Muscle of leg (tissue), 11 donors: Measurements from ENCODE around the gene ADCY2. TPM values are rescaled to one million over a fixed set of nuclear protein-coding genes. Genes with fewer than 3 reads are reported as not detected.

Source experiments
- DNase-seq: peaks from one replicate; pipeline ENCODE4 v3.0.0; 2013
- H3K27ac ChIP-seq: one replicate; pipeline ENCODE4 v1.5.1; 2013; ENCODE audit warnings: mild to moderate bottlenecking, low read length, control low read depth
- H3K27me3 ChIP-seq: one replicate; pipeline ENCODE4 v1.6.1; 2013; ENCODE audit warnings: low read length; ENCODE audit not compliant: control insufficient read depth, insufficient read depth
- H3K36me3 ChIP-seq: one replicate; pipeline ENCODE4 v1.6.1; 2013; ENCODE audit warnings: low read length; ENCODE audit not compliant: control insufficient read depth, insufficient read depth
- H3K4me1 ChIP-seq: one replicate; pipeline ENCODE4 v1.6.1; 2013; ENCODE audit warnings: low read length; ENCODE audit not compliant: control insufficient read depth, insufficient read depth
- H3K4me3 ChIP-seq: one replicate; pipeline ENCODE4 v1.5.1; 2013; ENCODE audit warnings: low read length, control low read depth
- H3K9me3 ChIP-seq: replicated peaks from 2 replicates; pipeline ENCODE4 v1.6.1; 2013; ENCODE audit warnings: low read depth, low read length; ENCODE audit not compliant: control insufficient read depth
- WGBS: methylation state at CpG from one replicate; pipeline ENCODE4 v1.1.5; 2013; ENCODE audit warnings: missing lambda C conversion rate; ENCODE audit not compliant: insufficient coverage; 5-methylcytosine and 5-hydroxymethylcytosine counted together
- polyA plus RNA-seq, 8 donors: library from polyadenylated mRNA; unstranded; fragments of 120-200 nt; gene quantifications; one replicate each; pipeline versions ENCODE4 v1.2.1 to v1.2.3, GENCODE V29; 2013; ENCODE audit warnings: inconsistent platforms in 1 of 8, low replicate concordance in 1 of 8; ENCODE audit not compliant: insufficient read length in 8 of 8, insufficient read depth in 1 of 8
- total RNA-seq: library from RNA; stranded (reverse); fragments of 120-200 nt; gene quantifications from one replicate; pipeline ENCODE4 v1.2.4, GENCODE V29; 2013

ADCY2 gene
- total and polyA plus RNA-seq, 9 donors, result 17.5 to 45.9 (median 30.0) TPM

DNA sequence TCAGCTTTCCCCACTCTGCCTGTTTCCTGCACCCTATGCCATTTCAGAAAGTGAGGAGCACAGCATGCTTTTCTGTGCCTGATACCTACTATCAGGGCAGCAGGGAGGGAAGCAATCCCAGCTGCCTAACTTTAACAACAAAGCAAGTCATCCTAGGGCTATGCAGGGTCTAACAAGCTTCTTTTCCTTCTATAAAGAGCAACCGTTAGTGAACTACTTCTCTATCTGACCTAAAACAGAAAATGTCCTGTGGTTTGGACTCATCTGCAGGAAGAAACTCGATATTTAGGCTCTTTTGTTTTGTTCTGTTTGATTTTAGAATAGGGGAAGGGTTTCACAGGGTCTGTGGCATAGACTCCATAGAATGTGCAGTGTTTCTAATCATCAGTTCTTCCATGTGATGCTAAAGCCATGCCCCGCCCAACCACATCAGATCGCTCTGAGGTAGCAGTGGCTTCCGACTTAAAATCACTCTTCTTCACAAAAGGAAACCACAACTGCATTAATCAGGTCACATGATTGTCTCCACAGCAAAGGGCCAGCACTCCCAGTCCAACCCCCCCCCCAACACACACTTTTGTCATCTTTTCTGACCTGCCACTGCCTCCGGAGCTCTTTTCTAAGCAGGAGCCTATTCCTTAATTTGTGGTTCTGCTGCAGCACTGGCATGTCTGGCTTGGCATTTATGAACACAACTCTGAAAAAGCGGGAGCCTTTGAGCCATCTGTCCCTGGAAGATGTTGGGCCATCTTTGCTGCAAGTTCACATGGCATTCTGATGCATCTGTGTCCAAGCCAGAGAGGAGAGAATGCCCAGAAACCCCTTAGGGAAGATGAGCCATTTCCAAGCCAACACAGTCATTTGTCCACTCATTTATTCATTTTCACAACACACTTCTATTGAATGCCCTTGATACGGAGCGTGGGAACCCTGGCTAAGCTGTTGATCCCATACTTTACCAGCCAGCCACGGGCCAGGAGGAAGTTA lies 383.4 kb downstream of the ADCY2 start:
- Histone ChIP-seq H3K27ac (no peak overlapping the region), H3K4me1 (no peaks in the 10 kb centered on the region), H3K4me3 (no peak overlapping the region), H3K27me3 (no peaks in the 10 kb centered on the region), H3K36me3 (no peaks in the 10 kb centered on the region), H3K9me3 (no peaks in the 10 kb centered on the region)
- 69% methylated on average over 6 of the region's 10 CpGs for WGBS
- no peak for DNase-seq

DNA sequence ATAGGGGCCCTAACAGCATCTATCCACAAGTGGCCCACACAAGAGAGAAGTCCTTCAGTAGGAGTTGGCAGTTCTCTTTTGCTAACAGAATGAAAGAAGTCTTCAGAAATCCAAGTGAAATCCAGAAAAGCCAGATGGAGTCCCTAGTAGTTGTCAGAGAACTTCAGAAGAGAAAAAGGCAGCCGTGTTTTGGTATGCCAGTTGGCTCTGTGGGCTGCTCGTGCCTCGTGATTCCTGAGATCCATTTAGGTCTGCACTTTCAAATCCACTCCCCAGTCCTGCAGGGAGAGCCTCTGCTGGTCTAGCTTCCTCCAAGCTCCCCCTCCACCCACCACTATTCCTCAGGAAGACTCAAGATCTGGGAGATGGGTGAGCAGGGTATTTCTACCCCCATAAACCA lies 386.0 kb downstream of the ADCY2 start:
- no peak overlapping the region for H3K4me3 ChIP-seq
- H3K36me3 ChIP-seq, result no peaks in the 10 kb centered on the region
- no CpG with 5 or more reads among the region's 3 CpGs for WGBS
- no peaks in the 10 kb centered on the region for H3K27me3 ChIP-seq
- H3K27ac ChIP-seq, result no peak overlapping the region
- no peak for DNase-seq
- H3K4me1 ChIP-seq, result no peaks in the 10 kb centered on the region
- no peaks in the 10 kb centered on the region for H3K9me3 ChIP-seq

DNA sequence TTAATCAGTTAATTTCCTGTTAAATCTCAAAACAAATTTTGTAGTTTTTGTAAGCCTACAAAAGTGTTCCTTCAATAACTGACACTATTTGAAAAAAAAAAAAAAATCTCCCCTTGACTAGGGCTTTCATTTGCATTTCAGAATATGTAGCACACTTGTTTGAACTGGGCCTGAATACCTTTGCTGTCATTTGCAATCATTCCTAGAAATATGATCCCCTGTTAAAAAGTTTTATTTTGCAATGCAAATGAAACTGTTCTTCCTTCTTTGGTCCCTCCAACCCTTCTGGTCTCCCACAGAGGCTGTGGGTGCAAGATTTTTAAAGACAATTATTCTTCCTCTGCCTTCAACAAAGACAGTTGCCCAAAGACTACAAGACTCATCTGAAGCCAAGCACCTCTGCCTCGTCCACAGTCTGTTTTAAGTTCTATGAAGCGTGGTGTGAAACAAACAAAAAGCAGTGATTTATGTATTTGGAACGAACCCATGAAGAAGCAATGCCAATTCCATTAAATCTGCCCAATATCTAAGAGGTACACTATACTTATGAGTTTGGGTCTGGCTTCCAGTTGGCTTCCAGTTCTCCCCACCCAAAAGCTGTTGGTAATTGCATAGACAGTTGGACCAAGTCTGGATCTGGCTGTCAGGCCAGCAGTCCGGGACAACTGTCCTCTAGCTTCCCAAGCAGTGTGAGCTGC lies 388.9 kb downstream of the ADCY2 start:
- 93% methylated on average over 1 of the region's 4 CpGs for WGBS
- Histone ChIP-seq H3K4me3 (no peak overlapping the region), H3K9me3 (no peaks in the 10 kb centered on the region), H3K27ac (no peak overlapping the region), H3K4me1 (no peaks in the 10 kb centered on the region), H3K36me3 (no peaks in the 10 kb centered on the region), H3K27me3 (no peaks in the 10 kb centered on the region)
- DNase-seq, result no peak

DNA sequence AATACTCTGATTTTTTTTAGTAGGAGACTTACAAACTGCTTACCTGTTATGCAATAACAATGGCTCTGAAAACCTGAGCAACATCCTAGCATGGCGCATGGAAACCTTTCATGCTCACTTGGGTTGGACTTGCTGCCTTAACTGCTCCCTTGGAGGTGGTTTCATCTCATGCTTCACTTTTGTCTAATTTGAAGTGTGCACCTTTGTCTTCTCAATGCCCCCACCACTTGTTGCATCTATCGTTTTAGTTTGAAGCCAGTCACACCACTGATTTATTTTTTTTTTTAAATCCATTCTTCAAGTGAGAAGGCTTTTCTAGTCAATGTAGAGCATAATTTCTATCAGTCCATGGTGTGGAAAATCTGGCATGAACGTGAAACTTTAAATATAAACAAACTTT lies 391.8 kb downstream of the ADCY2 start:
- Histone ChIP-seq H3K4me1 (no peaks in the 10 kb centered on the region), H3K36me3 (no peaks in the 10 kb centered on the region), H3K4me3 (no peak overlapping the region), H3K27me3 (no peaks in the 10 kb centered on the region), H3K9me3 (no peaks in the 10 kb centered on the region), H3K27ac (no peak overlapping the region)
- no peak for DNase-seq
- WGBS, result 80% methylated on average over 1 of the region's 3 CpGs

DNA sequence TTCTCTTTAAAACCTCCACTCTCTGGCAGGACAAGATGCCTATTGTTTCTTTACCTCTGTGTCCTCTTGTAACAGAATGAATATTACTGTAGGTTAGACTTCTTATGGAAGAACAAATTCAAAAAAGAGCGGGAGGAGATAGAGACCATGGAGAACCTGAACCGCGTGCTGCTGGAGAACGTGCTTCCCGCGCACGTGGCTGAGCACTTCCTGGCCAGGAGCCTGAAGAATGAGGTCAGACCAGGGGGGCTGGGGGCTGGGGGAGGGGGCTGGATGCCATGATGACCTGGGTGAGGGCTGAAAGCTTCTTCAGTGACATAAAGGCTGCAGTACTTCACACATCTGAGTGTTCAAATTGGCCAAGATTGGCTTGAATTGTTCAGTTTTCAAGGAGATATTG lies 393.6 kb downstream of the ADCY2 start:
- Histone ChIP-seq H3K9me3 (no peaks in the 10 kb centered on the region), H3K4me3 (no peak overlapping the region), H3K4me1 (no peaks in the 10 kb centered on the region), H3K27me3 (no peaks in the 10 kb centered on the region), H3K36me3 (no peaks in the 10 kb centered on the region), H3K27ac (no peak overlapping the region)
- DNase-seq, result no peak
- 89% methylated on average over 3 of the region's 7 CpGs for WGBS

DNA sequence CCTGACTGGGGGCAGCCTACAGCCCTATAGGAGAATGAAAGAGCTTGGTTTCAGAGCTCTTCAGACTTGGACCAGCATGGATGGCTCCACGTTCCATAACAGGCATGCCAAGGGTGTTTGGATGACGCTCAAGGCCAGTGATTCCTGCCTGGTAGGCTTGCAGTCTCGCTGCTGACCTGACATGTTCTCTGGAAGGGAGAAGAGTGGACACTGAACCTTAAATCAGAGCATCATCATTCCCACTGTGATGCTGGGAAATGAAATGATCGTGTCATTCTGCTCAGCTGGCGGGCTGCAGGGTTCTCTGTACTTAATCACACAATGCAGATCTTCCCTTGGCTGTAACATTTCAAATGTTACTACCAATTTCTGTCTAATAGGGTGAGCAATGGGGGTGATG lies 398.0 kb downstream of the ADCY2 start:
- Histone ChIP-seq H3K4me1 (no peaks in the 10 kb centered on the region), H3K27ac (no peak overlapping the region), H3K4me3 (no peak overlapping the region), H3K36me3 (no peaks in the 10 kb centered on the region), H3K27me3 (no peaks in the 10 kb centered on the region), H3K9me3 (no peaks in the 10 kb centered on the region)
- DNase-seq, result no peak
- WGBS, result 43% methylated on average over 1 of the region's 5 CpGs

DNA sequence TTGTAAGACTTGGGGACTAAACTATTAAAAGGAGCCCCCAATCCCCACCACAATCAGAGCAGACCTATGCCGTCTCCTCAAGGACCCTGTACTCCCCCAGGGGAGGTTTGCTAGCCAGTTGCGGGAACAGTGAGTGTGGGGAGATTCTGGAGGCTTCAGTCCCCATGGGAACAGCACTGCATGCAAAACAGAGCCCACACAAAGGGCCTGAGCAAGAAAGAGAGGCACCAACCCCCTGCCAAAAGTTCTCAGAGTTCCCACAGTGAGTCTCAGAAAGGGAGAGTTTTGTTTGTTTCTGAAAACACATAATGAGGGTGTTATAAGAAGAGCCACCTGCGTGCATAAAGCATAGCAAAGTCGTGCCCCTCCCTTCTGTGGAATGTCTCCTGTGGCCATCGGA lies 398.4 kb downstream of the ADCY2 start:
- H3K27me3 ChIP-seq, result no peaks in the 10 kb centered on the region
- H3K9me3 ChIP-seq, result no peaks in the 10 kb centered on the region
- H3K4me3 ChIP-seq, result no peak overlapping the region
- no peaks in the 10 kb centered on the region for H3K36me3 ChIP-seq
- no peaks in the 10 kb centered on the region for H3K4me1 ChIP-seq
- H3K27ac ChIP-seq, result no peak overlapping the region
- DNase-seq, result no peak
- 0% methylated on average over 1 of the region's 5 CpGs for WGBS

DNA sequence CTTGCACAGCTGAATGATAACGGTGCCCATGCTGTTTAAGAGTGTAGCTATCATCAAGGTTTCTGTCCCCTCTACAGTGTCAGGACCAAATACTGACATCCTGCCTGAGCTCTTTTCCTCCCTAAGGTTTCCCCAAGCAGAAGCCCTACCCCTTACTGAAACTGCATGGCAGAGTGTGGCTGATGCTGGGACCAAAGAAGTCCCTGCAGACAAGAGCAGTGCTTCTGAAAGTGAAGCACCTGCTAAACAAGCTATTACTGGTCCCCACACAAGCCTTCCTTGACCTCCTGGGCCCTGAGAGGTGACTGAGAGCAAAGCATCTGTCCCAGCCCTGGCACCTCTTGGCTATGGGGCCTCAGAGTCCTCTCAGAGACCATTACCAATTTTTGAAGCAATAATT lies 398.9 kb downstream of the ADCY2 start:
- Histone ChIP-seq H3K4me1 (no peaks in the 10 kb centered on the region), H3K27ac (no peak overlapping the region), H3K27me3 (no peaks in the 10 kb centered on the region), H3K9me3 (no peaks in the 10 kb centered on the region), H3K36me3 (no peaks in the 10 kb centered on the region), H3K4me3 (no peak overlapping the region)
- DNase-seq, result no peak
- no CpG with 5 or more reads among the region's 1 CpG for WGBS

DNA sequence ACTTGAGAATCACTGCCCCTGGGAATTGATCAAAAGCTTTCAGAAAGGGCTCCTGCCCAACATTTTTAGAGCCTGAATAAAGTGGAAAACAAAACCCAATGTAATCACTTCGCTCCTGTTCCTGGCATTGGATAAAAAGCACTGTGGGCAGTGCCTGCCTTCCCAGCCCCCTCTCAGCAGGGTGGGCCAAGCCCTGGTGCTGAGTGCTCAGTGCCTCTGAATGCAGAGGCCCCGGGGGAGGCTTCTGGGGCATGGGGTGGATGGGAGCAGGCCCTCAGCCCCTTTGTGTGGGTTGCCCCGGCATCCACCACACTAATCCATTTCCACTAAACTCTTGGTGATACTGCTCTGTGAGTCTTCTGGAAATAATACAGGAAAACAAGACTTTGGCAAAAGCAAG lies 399.4 kb downstream of the ADCY2 start:
- Histone ChIP-seq H3K4me3 (no peak overlapping the region), H3K27me3 (no peaks in the 10 kb centered on the region), H3K4me1 (no peaks in the 10 kb centered on the region), H3K27ac (no peak overlapping the region), H3K36me3 (no peaks in the 10 kb centered on the region), H3K9me3 (no peaks in the 10 kb centered on the region)
- 100% methylated on average over 1 of the region's 3 CpGs for whole genome bisulfite sequencing
- DNase-seq, result no peak

DNA sequence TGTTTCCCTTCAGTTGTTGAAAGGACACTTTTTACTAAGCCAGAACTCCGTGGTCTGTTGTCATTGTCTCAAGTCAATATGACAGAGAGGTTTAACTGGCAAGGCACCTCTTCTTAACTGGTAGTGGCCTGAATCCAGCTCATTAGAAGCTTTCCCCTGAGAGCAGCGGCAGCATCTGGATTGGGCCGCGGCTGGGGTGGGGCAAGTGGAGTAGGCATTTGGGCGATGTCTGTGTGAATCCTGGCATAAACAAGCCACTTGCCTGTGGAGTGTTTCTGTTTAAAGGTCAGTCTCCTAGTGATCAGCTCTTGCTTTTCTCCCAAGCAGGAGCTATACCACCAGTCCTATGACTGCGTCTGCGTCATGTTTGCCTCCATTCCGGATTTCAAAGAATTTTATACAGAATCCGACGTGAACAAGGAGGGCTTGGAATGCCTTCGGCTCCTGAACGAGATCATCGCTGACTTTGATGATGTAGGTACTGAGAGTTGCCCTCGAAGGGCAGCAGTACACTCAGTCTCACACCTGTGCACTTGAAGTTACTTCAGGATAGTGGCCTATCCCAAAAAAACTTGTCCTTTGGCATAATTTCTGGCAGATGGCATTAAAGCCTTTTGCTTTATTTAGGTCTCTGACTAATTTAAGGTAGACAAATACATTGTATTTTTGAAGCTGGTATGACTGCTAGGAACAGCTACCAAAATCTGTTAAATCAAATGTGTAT lies 406.1 kb downstream of the ADCY2 start:
- no peaks in the 10 kb centered on the region for H3K9me3 ChIP-seq
- WGBS, result 86% methylated on average over 5 of the region's 14 CpGs
- no peak for DNase-seq
- no peaks in the 10 kb centered on the region for H3K27me3 ChIP-seq
- H3K4me3 ChIP-seq, result no peak overlapping the region
- H3K27ac ChIP-seq, result no peak overlapping the region
- H3K4me1 ChIP-seq, result no peaks in the 10 kb centered on the region
- H3K36me3 ChIP-seq, result no peaks in the 10 kb centered on the region
